ENCODE data around the gene NOP14.

- no peak for TF ChIP-seq POLR2A (IDR thresholded peaks at IDR 0.05)
- TF ChIP-seq CTCF (IDR thresholded peaks at IDR 0.05), result no peak
- TF ChIP-seq POLR2AphosphoS5 (IDR thresholded peaks at IDR 0.05), result no peak
Observed at GRCh38 chr4:2996415-2996814, 33.2 kb upstream of the NOP14 start.

All from upper lobe of left lung (tissue), 4 donors.